Activated CD8-positive, alpha-beta memory T cell treated with anti-CD3 and anti-CD28 coated beads, Interleukin-2, amount 50 U/mL, for 24 hours (primary cell): Measurements from ENCODE around the gene SDHC.
"Not testable (repeated sequence)": the region's sequence is repeated elsewhere in the genome, so short reads cannot be mapped to it uniquely, and the experiment has no call there.

ENCODE experiments used
- DNase-seq: peaks from one replicate; pipeline ENCODE4 v3.0.0-alpha.2; 2020; ENCODE audit errors: extremely low read depth

Gene SDHC

DNA sequence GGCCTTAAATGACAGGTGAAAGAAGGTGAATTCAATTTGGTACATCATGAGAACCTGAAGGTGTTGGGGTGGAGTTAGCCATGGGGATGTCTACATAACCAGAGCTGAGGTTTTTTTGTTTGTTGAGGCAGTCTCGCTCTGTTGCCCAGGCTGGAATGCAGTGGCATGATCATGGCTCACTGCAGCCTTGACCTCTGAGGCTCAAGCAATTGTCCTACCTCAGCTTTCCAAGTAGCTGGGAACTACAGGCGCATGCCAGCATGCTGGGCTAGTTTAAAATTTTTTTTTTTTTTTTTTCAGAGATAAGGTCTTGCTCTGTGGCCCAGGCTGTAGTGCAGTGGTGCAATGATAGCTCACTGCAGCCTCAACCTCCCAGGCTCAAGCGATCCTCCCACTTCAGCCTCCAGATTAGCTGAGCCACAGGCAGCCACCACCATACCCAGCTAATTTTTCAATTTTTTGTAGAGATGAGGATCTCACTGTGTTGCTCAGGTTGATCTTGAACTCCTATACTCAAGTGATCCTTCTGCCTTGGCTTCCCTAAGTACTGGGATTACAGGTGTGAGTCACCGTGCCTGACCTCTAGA is 2.5 kb upstream of the SDHC start:
- DNase-seq, result no peak

- no peak for DNase-seq
Measured at GRCh38 chr1:161313554-161314200, 504 bp upstream of the SDHC start.

GRCh38 chr1:161315841-161316674 is 1.9 kb downstream of the SDHC start:
- DNase-seq, result not testable (repeated sequence)

- DNase-seq, result no peak
Measured at GRCh38 chr1:161324020-161324419, 9.8 kb downstream of the SDHC start.

- DNase-seq, result no peak
Measured at GRCh38 chr1:161330346-161330745, 16.2 kb downstream of the SDHC start.

DNA sequence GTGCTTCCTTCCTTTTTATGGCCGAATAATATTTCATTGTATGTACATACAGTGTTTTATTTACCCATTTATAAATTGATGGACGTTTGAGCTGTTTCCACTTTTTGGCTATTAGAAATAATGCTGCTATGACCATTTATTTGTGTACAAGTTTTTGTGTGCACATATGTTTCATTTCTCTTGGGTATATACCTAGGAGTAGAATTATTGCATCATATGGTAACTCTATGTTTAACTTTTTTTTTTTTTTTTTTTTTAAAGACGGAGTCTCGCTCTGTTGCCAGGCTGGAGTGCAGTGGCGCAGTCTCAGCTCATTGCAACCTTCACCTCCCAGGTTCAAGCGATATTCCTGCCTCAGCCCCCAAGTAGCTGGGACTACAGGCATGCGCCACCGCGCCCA is 19.0 kb downstream of the SDHC start:
- DNase-seq, result no peak

DNA sequence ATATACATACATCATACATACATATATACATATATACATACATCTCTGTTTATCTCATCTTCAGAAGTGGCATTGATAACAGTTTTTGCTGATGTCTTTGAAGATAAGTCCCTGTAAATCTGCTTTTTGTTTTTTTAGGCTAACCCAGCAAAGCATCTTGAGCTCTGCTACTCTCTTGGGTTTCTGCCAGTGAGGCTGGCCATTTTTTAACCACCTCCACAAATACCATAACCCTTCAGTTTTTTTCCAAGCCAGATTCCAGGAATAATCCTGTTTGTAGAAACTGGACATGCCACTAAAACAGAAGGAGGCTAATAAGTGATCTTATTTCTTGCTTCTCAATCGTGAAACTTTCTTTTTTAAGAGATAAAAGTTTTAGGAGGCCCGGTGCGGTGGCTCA is 21.6 kb downstream of the SDHC start:
- no peak for DNase-seq

GRCh38 chr1:161342177-161342576 is 28.0 kb downstream of the SDHC start:
- DNase-seq, result no peak

- no peak for DNase-seq
Measured at GRCh38 chr1:161342821-161343220, 28.6 kb downstream of the SDHC start.

GRCh38 chr1:161350671-161351070 is 36.5 kb downstream of the SDHC start:
- DNase-seq, result no peak

- no peak for DNase-seq
Measured at GRCh38 chr1:161351482-161351881, 37.3 kb downstream of the SDHC start.

DNA sequence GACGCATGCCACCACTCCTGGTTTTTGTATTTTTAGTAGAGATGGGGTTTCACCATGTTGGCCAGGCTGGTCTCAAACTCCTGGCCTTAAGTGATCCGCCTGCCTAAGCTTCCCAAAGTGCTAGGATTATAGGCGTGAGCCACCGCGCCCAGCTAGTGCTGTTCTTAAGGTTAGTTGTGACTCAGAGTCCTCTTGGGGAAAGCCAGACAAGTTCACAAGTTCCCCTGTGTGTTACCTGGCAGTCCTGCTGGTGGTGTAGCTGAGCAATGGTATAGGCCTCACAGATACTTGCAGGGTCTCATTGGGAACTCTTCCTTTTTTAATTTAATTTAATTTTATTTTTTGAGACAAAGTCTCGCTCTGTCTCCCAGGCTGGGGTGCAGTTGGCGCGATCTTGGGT is 42.9 kb downstream of the SDHC start:
- no peak for DNase-seq

DNA sequence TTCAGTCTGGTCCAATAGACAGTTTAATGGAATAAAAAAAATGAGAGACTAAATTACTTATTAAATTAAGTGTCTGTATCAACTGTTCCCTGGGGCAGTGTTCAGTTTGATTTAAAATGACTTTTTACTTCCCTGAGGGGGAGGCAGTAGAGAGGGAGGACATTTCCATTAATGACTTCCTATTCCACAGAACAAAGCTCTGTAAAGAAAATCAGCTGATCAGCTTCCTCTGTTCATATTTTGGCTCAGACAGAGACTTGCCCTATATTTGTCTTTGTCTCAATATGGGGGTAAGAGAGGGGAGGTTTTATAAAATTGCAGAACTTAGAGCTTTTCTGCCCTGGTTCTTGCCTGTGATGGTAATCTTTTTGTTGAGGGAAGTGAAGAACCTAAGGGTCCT is 45.1 kb downstream of the SDHC start:
- no peak for DNase-seq

DNA sequence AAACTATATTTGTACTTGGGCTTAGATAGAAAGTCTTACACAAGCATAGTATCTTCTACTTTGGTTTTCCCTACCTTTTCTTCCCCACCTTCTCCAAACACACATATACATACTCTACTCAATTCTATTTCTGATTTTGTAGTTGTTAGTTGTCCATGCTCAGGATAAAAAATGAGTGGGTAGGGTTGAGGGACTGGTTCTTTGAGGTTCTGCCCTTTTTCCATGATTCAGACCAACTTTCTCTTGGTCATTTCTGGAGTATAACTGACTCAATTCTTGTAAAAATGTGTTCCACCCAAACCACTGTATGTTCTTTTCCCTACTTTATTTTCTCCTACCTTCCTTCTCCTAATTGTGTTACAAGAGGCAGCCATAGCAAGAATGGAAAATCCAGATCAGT is 50.2 kb downstream of the SDHC start:
- DNase-seq, result no peak

DNA sequence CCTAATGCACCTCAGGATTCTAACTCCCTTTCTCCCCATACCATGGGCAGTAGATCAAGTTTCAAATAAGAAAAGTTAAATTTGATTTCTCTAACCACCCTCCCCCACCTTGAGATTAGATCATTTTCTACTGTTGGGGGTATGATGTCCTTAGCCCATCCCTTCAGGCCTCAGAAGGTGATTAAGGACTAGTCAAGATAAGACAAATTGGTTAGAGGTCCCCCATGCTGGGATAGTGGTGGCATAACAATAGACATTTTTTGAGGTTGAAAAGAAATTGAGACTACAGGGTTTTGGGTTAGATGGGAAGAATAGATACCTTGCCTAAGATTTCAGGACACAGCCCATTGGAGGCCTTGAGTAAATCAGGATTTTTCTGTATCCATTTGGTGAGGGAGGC is 51.0 kb downstream of the SDHC start:
- no peak for DNase-seq

GRCh38 chr1:161367684-161368400 is 53.7 kb downstream of the SDHC start, which contains the start of gene CFAP126:
Gene CFAP126, minus strand, starts transcription at chr1:161367876. Its CDS starts 8 bp downstream, at chr1:161367868.
- DNase-seq, result no peak

DNA sequence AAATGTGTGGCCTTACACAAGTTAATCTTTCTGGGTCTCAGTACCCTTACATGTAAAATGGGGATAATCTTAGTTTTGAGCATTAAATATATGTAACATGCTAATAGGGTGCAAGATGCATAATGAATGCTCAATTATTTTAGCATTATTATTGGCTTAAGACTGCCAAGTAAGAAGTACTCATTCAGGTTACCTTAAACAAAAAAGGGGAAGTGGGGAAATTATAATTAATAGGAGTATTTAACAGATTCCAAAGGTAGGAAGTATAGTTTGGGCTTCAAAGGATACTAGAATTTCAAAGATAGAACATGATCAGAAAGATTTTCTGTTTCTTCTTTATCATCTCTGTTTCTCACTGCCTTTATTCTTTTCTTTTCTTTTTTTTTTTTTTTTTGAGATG is 59.3 kb downstream of the SDHC start:
- DNase-seq, result no peak

DNA sequence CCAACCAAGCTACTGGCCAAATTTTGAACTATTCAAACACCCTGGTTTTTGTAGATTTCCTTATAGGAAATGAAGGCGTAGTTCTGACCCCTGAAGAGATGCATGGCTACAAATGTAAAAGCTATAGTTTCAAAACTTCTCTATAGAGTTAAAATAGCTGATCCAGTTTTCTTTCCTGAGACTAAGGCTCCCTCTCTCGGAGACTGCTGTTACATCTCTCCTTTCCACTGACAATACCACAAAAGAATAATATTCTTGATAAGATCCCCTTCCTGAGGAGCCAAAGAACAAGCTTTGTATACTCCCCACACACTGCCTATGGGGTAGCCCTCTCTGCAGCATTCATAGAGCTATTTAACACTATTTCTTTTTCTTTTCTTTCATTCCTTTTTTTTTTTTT is 60.2 kb downstream of the SDHC start:
- no peak for DNase-seq

DNA sequence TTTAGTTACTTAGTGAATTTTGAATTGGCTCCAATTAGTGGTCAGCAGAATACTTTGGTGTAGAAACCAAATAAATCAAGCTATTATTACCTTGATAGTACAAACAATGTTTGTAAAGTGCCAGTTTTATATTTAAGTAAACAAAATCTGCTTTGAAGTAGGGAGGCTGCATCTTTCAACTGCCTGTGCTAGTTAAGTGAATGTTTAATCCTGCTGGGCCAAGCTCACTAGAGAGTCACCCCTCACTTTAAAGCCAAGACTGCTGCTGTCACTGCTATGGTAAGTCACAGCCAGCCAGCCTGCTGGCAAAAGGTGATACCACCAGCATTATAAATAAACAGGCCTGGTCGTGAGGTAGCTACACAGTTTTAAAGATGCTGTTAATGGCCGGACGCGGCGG is 63.8 kb downstream of the SDHC start:
- DNase-seq, result no peak

- DNase-seq, result no peak
Measured at GRCh38 chr1:161379071-161379470, 64.9 kb downstream of the SDHC start.

DNA sequence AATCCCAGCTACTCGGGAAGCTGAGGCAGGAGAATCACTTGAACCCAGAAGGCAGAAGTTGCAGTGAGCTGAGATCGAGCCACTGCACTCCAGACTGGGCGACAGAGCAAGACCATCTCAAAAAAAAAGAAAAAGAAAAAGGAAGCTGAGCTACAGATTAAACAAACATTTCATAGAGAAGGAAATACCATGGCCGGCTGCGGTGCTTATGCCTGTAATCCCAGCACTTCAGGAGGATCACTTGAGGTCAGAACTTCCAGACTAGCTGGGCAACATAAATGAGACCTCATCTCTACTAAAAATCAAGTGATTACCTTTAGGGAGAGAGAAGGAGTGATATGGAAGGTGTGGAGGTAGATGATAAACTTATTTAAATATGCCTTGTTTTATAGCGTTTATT is 67.5 kb downstream of the SDHC start:
- no peak for DNase-seq
